ENCODE measurements around the gene SLC25A42.
A peak's percentile ranks its signal among the peaks of the same experiment; 100 is the strongest.

Gene SLC25A42

GRCh38 chr19:19081642-19082151, 17.9 kb downstream of the SLC25A42 start:
- Histone ChIP-seq H3K9me3 (ENCODE audit: insufficient read depth, low read length) (no peaks in the 10 kb centered on the region), H3K36me3 (ENCODE audit: insufficient read depth, insufficient read length, low read length) (no peaks in the 10 kb centered on the region), H3K27me3 (ENCODE audit: insufficient read depth, insufficient read length) (peaks cover 74% of the 10 kb centered on the region), H3K9ac (ENCODE audit: insufficient read length, low read depth) (no peak overlapping the region), H3K4me3 (ENCODE audit: insufficient read length, low read depth) (no peak overlapping the region), H3K4me1 (ENCODE audit: insufficient read depth, insufficient read length) (peaks cover 2% of the 10 kb centered on the region)
- no peak for TF ChIP-seq ZNF274 (IDR thresholded peaks at IDR 0.05; ENCODE audit: low read depth, low read length)
- no peak for TF ChIP-seq SUZ12 (IDR thresholded peaks at IDR 0.05; ENCODE audit: extremely low read depth, insufficient read depth, insufficient read length)
- no peak for DNase-seq (ENCODE audit: low read depth, low spot score)

GRCh38 chr19:19083413-19084178, 19.8 kb downstream of the SLC25A42 start:
- H3K36me3 ChIP-seq (ENCODE audit: insufficient read depth, insufficient read length, low read length): no peaks in the 10 kb centered on the region
- peaks cover 58% of the 10 kb centered on the region for H3K27me3 ChIP-seq (ENCODE audit: insufficient read depth, insufficient read length)
- TF ChIP-seq ZNF274 (IDR thresholded peaks at IDR 0.05; ENCODE audit: low read depth, low read length) (no peak), YY1 (IDR thresholded peaks at IDR 0.05; ENCODE audit: insufficient read depth, insufficient read length) (no peak), SUZ12 (IDR thresholded peaks at IDR 0.05; ENCODE audit: extremely low read depth, insufficient read depth, insufficient read length) (no peak)
- no peak overlapping the region for H3K9ac ChIP-seq (ENCODE audit: insufficient read length, low read depth)
- no peak overlapping the region for H3K4me3 ChIP-seq (ENCODE audit: insufficient read length, low read depth)
- no peak for DNase-seq (ENCODE audit: low read depth, low spot score)
- no peaks in the 10 kb centered on the region for H3K9me3 ChIP-seq (ENCODE audit: insufficient read depth, low read length)
- H3K4me1 ChIP-seq (ENCODE audit: insufficient read depth, insufficient read length): peaks cover 2% of the 10 kb centered on the region

DNA sequence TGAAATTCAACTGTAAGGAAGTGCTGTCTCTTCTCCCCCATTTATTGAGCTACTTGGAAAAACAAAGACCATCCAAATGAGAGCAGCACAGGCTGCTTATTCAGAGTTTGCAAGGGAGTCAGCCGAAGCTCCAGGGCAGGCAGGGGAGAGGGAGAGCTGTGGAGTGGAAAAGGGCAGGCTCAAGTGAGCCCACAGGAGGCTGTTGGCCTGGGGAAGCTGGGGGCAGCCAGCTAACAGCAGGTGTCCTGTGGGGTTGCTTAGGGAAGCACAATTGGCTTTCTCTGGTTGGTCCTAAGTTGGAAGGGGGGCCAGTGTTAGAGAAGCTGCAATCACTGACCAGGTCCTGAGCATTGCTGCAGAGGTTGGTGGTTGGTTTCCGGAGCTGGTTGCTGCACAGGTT, 23.9 kb downstream of the SLC25A42 start:
- DNase-seq (ENCODE audit: low read depth, low spot score): no peak
- no peaks in the 10 kb centered on the region for H3K36me3 ChIP-seq (ENCODE audit: insufficient read depth, insufficient read length, low read length)
- H3K4me1 ChIP-seq (ENCODE audit: insufficient read depth, insufficient read length): peaks cover 22% of the 10 kb centered on the region
- TF ChIP-seq YY1 (IDR thresholded peaks at IDR 0.05; ENCODE audit: insufficient read depth, insufficient read length): no peak
- no peak for TF ChIP-seq SUZ12 (IDR thresholded peaks at IDR 0.05; ENCODE audit: extremely low read depth, insufficient read depth, insufficient read length)
- TF ChIP-seq ZNF274 (IDR thresholded peaks at IDR 0.05; ENCODE audit: low read depth, low read length): no peak
- H3K27me3 ChIP-seq (ENCODE audit: insufficient read depth, insufficient read length): peaks cover 31% of the 10 kb centered on the region
- H3K9ac ChIP-seq (ENCODE audit: insufficient read length, low read depth): peak overlapping the region; percentile 24
- H3K9me3 ChIP-seq (ENCODE audit: insufficient read depth, low read length): no peaks in the 10 kb centered on the region
- H3K4me3 ChIP-seq (ENCODE audit: insufficient read length, low read depth): no peak overlapping the region

DNA sequence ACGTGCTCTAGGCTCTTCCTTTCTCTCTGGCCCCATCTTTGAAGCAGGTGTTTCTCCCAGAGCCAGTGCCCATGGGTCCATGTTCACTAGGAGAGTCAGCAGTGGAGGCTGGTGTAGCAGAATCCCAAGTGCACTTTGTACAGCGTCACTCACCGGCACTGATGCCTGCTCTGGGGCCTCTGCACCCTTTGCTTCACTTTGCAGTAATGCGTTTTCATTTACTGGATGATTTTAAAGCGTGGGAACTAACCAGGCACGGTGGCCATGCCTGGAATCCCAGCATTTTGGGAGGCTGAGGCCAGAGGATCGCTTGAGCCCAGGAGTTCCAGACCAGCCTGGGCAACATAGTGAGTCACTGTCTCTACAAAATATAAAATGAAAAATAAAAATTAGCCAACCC, 30.7 kb downstream of the SLC25A42 start:
- no peak for DNase-seq (ENCODE audit: low read depth, low spot score)
- H3K4me1 ChIP-seq (ENCODE audit: insufficient read depth, insufficient read length): peaks cover 29% of the 10 kb centered on the region
- no peaks in the 10 kb centered on the region for H3K9me3 ChIP-seq (ENCODE audit: insufficient read depth, low read length)
- H3K4me3 ChIP-seq (ENCODE audit: insufficient read length, low read depth): no peak overlapping the region
- TF ChIP-seq SUZ12 (IDR thresholded peaks at IDR 0.05; ENCODE audit: extremely low read depth, insufficient read depth, insufficient read length) (no peak), YY1 (IDR thresholded peaks at IDR 0.05; ENCODE audit: insufficient read depth, insufficient read length) (no peak), ZNF274 (IDR thresholded peaks at IDR 0.05; ENCODE audit: low read depth, low read length) (no peak)
- no peak overlapping the region for H3K9ac ChIP-seq (ENCODE audit: insufficient read length, low read depth)
- no peaks in the 10 kb centered on the region for H3K36me3 ChIP-seq (ENCODE audit: insufficient read depth, insufficient read length, low read length)
- H3K27me3 ChIP-seq (ENCODE audit: insufficient read depth, insufficient read length): peaks cover 37% of the 10 kb centered on the region

- Histone ChIP-seq H3K9me3 (ENCODE audit: insufficient read depth, low read length) (no peaks in the 10 kb centered on the region), H3K27me3 (ENCODE audit: insufficient read depth, insufficient read length) (peaks cover 43% of the 10 kb centered on the region), H3K9ac (ENCODE audit: insufficient read length, low read depth) (no peak overlapping the region), H3K4me3 (ENCODE audit: insufficient read length, low read depth) (no peak overlapping the region), H3K4me1 (ENCODE audit: insufficient read depth, insufficient read length) (peaks cover 20% of the 10 kb centered on the region), H3K36me3 (ENCODE audit: insufficient read depth, insufficient read length, low read length) (no peaks in the 10 kb centered on the region)
- no peak for DNase-seq (ENCODE audit: low read depth, low spot score)
- TF ChIP-seq YY1 (IDR thresholded peaks at IDR 0.05; ENCODE audit: insufficient read depth, insufficient read length): no peak
- no peak for TF ChIP-seq SUZ12 (IDR thresholded peaks at IDR 0.05; ENCODE audit: extremely low read depth, insufficient read depth, insufficient read length)
- TF ChIP-seq ZNF274 (IDR thresholded peaks at IDR 0.05; ENCODE audit: low read depth, low read length): no peak
Measured at GRCh38 chr19:19095691-19096090, 31.9 kb downstream of the SLC25A42 start.

DNA sequence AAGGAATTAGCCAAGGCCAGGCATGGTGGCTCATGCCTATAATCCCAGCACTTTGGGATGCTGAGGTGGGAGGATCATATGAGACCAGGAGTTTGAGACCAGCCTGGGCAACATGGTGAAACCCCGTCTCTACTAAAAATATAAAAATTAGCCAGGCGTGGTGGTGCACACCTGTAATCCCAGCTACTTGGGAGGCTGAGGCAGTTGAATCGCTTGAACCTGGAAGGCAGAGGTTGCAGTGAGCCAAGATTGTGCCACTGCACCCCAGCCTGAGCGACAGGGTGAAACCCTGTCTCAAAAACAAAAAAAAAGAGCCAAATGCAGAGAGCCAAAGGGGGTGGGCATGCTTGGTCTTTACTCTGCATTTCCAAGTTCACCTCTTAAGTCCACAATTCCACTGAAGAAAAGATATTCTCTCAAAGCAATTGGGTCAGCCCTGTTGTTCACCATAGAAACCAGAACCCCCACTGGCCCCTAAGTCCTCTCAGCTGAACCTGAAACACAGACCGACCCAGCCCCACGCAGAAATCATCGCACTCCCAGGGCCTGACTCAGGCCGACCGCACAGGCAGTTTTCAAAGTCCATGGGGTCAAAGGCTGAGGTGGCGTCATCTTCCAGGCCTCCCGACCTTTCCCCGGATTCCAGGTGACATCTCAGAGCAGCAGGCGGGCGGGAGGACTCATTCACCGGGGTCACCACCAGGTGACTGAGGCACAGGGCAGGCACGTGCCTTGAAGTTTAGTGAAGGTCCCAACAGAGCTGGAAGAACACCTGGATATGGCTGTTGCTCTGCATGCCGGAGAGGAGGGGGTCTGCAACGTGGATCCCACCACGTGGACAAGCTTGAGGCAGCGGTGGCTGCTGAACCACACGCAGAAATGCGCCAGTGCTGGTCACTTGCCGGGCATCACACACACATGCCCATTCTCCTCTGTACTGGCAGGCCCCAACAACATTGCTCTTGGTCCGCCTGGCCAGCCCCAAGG, 33.1 kb downstream of the SLC25A42 start:
- Histone ChIP-seq H3K9ac (ENCODE audit: insufficient read length, low read depth) (no peak overlapping the region), H3K4me1 (ENCODE audit: insufficient read depth, insufficient read length) (peaks cover 15% of the 10 kb centered on the region), H3K27me3 (ENCODE audit: insufficient read depth, insufficient read length) (peaks cover 48% of the 10 kb centered on the region), H3K4me3 (ENCODE audit: insufficient read length, low read depth) (no peak overlapping the region), H3K9me3 (ENCODE audit: insufficient read depth, low read length) (no peaks in the 10 kb centered on the region), H3K36me3 (ENCODE audit: insufficient read depth, insufficient read length, low read length) (no peaks in the 10 kb centered on the region)
- TF ChIP-seq ZNF274 (IDR thresholded peaks at IDR 0.05; ENCODE audit: low read depth, low read length) (no peak), SUZ12 (IDR thresholded peaks at IDR 0.05; ENCODE audit: extremely low read depth, insufficient read depth, insufficient read length) (no peak), YY1 (IDR thresholded peaks at IDR 0.05; ENCODE audit: insufficient read depth, insufficient read length) (no peak)
- DNase-seq (ENCODE audit: low read depth, low spot score): no peak

Data from NT2/D1 (cell line).